Esophagus squamous epithelium (tissue), 5 donors: ENCODE measurements around the gene TMEM72. TPM values are rescaled to one million over a fixed set of nuclear protein-coding genes. Genes with fewer than 3 reads are reported as not detected.

Experiments used
- DNase-seq: peaks from one replicate; lab custom pipeline; 2025; lab: John Stamatoyannopoulos, UW
- H3K27ac ChIP-seq, 4 donors: fragments of 200-600 bp; sonication (generic); one replicate each; pipeline ENCODE4 v1.5.1; 2016 to 2019; ENCODE audit warnings: mild to moderate bottlenecking in 1 of 4
- H3K27me3 ChIP-seq, 4 donors: fragments of 200-600 bp; sonication (generic); 1 replicate in 3 of 4; 2 replicates in 1 of 4; pipeline versions ENCODE4 v1.5.1 to v1.6.0; 2017 to 2021; ENCODE audit warnings: antibody characterized with exemption in 1 of 4
- H3K36me3 ChIP-seq, 3 donors: fragments of 200-600 bp; sonication (generic); one replicate each; pipeline ENCODE4 v1.5.1; 2016 to 2019
- H3K4me1 ChIP-seq, 3 donors: fragments of 200-600 bp; sonication (generic); one replicate each; pipeline ENCODE4 v1.5.1; 2017 to 2019
- H3K4me3 ChIP-seq, 4 donors: fragments of 200-600 bp; sonication (generic); 1 replicate in 3 of 4; 2 replicates in 1 of 4; pipeline ENCODE4 v1.5.1; 2016 to 2019; ENCODE audit warnings: mild to moderate bottlenecking in 2 of 4, moderate library complexity in 1 of 4
- H3K9me3 ChIP-seq, 3 donors: fragments of 200-600 bp; sonication (generic); one replicate each; pipeline ENCODE4 v1.5.1; 2016 to 2019
- CTCF ChIP-seq, 6 experiments: fragments of 450-650 bp in 4 of 6; fragments of 200-600 bp in 2 of 6; sonication (generic) in 2 of 6; IDR thresholded peaks; one replicate each; pipeline ENCODE4 v1.5.1; 2016 to 2019; ENCODE audit warnings: antibody characterized with exemption in 6 of 6, mild to moderate bottlenecking in 4 of 6, moderate library complexity in 4 of 6
- POLR2A ChIP-seq, 4 donors: fragments of 450-650 bp; IDR thresholded peaks; one replicate each; pipeline ENCODE4 v1.6.1; 2017; ENCODE audit warnings: antibody characterized with exemption in 4 of 4, mild to moderate bottlenecking in 4 of 4, moderate library complexity in 3 of 4
- WGBS, 2 donors: methylation state at CpG; one replicate each; pipeline ENCODE4 v1.1.5; 2018; 5-methylcytosine and 5-hydroxymethylcytosine counted together
- intact Hi-C: fragments of 100-400 bp; cut with DNase I; formaldehyde crosslinking; loops from one replicate; pipeline ENCODE4 v1.15.0; 2022
- total RNA-seq, 4 donors: library from RNA; depleted of rRNA; stranded (reverse); fragments of >200 nt; gene quantifications; one replicate each; pipeline ENCODE4 v1.1.0, GENCODE V29; 2016
- donor health status: DM: yes; HTN: yes; CAD: no.

The TMEM72 gene
- total RNA-seq, 4 donors from 2014 or later = not detected

GRCh38 chr10:44966816-44967509 lies 55.8 kb downstream of the TMEM72 start:
- peaks cover 15 to 78% (median 35%) of the 10 kb centered on the region in 3 donors for H3K4me1 ChIP-seq
- peak overlapping the region in 3 of 4 donors; percentile 60 to 92 (median 70) for H3K27ac ChIP-seq
- intact Hi-C loops = no loop called here
- H3K36me3 ChIP-seq = peaks cover 0 to 24% (median 0%) of the 10 kb centered on the region in 3 donors
- no peaks in the 10 kb centered on the region for H3K9me3 ChIP-seq
- no peak overlapping the region for H3K4me3 ChIP-seq
- no peak for DNase-seq
- H3K27me3 ChIP-seq = no peaks in the 10 kb centered on the region
- 79 to 83% methylated on average over 2 to 7 of the region's 8 CpGs for WGBS, 2 donors
- TF ChIP-seq POLR2A (IDR thresholded peaks at IDR 0.05) (no peak), CTCF (IDR thresholded peaks at IDR 0.05) (peak in 3 of 6 experiments; percentile 12 to 26 (median 16))

- Histone ChIP-seq H3K9me3 (no peaks in the 10 kb centered on the region), H3K36me3 (peaks cover 0 to 30% (median 0%) of the 10 kb centered on the region in 3 donors), H3K27ac (peak overlapping the region in 3 of 4 donors; percentile 60 to 92 (median 65)), H3K27me3 (no peaks in the 10 kb centered on the region), H3K4me3 (no peak overlapping the region), H3K4me1 (peaks cover 15 to 72% (median 29%) of the 10 kb centered on the region in 3 donors)
- no peak for DNase-seq
- intact Hi-C loops = no loop called here
- TF ChIP-seq POLR2A (IDR thresholded peaks at IDR 0.05) (no peak), CTCF (IDR thresholded peaks at IDR 0.05) (no peak)
- WGBS, 2 donors = 33 to 65% methylated on average over 4 of the region's 4 CpGs
Observed at GRCh38 chr10:44967616-44968015, 56.5 kb downstream of the TMEM72 start.

- H3K27ac ChIP-seq = peak overlapping the region in 3 of 4 donors; percentile 60 to 92 (median 65)
- intact Hi-C loops = no loop called here
- 33 to 48% methylated on average over 3 of the region's 3 CpGs for WGBS, 2 donors
Observed at GRCh38 chr10:44968091-44968490, 57.0 kb downstream of the TMEM72 start.

GRCh38 chr10:44968500-44969400 lies 57.6 kb downstream of the TMEM72 start:
- no peak for DNase-seq
- no peak for TF ChIP-seq POLR2A (IDR thresholded peaks at IDR 0.05)
- TF ChIP-seq CTCF (IDR thresholded peaks at IDR 0.05) = no peak
- intact Hi-C loops = no loop called here
- Histone ChIP-seq H3K27me3 (no peaks in the 10 kb centered on the region), H3K4me1 (peaks cover 15 to 72% (median 29%) of the 10 kb centered on the region in 3 donors), H3K27ac (peak overlapping the region in 3 of 4 donors; percentile 60 to 92 (median 65)), H3K4me3 (no peak overlapping the region), H3K9me3 (no peaks in the 10 kb centered on the region), H3K36me3 (peaks cover 0 to 30% (median 0%) of the 10 kb centered on the region in 3 donors)
- WGBS, 2 donors = 72 to 77% methylated on average over 11 of the region's 11 CpGs

More at GRCh38 chr10:44968091-44968490, 57.0 kb downstream of the TMEM72 start:
- no peak for TF ChIP-seq POLR2A (IDR thresholded peaks at IDR 0.05)
- DNase-seq = no peak
- Histone ChIP-seq H3K9me3 (no peaks in the 10 kb centered on the region), H3K27me3 (no peaks in the 10 kb centered on the region), H3K4me3 (no peak overlapping the region), H3K36me3 (peaks cover 0 to 30% (median 0%) of the 10 kb centered on the region in 3 donors), H3K4me1 (peaks cover 15 to 72% (median 29%) of the 10 kb centered on the region in 3 donors)

GRCh38 chr10:44969854-44970253 lies 58.7 kb downstream of the TMEM72 start:
- no peaks in the 10 kb centered on the region for H3K9me3 ChIP-seq
- intact Hi-C loops = loop anchor here (5.0 kb wide), 1 partner anchor 38 kb away; no protein-coding TSS in a partner anchor
- no peak for DNase-seq
- no peaks in the 10 kb centered on the region for H3K27me3 ChIP-seq
- no peak overlapping the region for H3K27ac ChIP-seq
- 74 to 96% methylated on average over 7 to 9 of the region's 9 CpGs for WGBS, 2 donors
- peaks cover 0 to 30% (median 0%) of the 10 kb centered on the region in 3 donors for H3K36me3 ChIP-seq
- H3K4me1 ChIP-seq = peaks cover 22 to 72% (median 31%) of the 10 kb centered on the region in 3 donors
- no peak for TF ChIP-seq CTCF (IDR thresholded peaks at IDR 0.05)
- no peak for TF ChIP-seq POLR2A (IDR thresholded peaks at IDR 0.05)
- no peak overlapping the region for H3K4me3 ChIP-seq
